Transverse colon (tissue), 4 donors: Measurements from ENCODE around the gene EHBP1.

Experiments used
- CTCF ChIP-seq, 5 experiments: fragments of 200-600 bp in 3 of 5; fragments of 450-650 bp in 2 of 5; sonication (generic) in 3 of 5; IDR thresholded peaks; 1 replicate in 2 of 5; 2 replicates in 3 of 5; pipeline ENCODE4 v1.5.1; 2016 to 2017; ENCODE audit warnings: antibody characterized with exemption in 5 of 5, inconsistent platforms in 3 of 5, mild to moderate bottlenecking in 2 of 5, moderate library complexity in 1 of 5
- POLR2A ChIP-seq: fragments of 450-650 bp; IDR thresholded peaks from one replicate; pipeline ENCODE4 v1.6.1; 2016; ENCODE audit warnings: antibody characterized with exemption, mild to moderate bottlenecking, moderate library complexity
- POLR2AphosphoS5 ChIP-seq, 3 donors: sonication (generic); formaldehyde crosslinking; IDR thresholded peaks; one replicate each; pipeline ENCODE4 v1.6.1; 2016; ENCODE audit warnings: antibody characterized with exemption in 3 of 3

- TF ChIP-seq CTCF (IDR thresholded peaks at IDR 0.05) (peak in 4 of 5 experiments; percentile 34 to 51 (median 48)), POLR2AphosphoS5 (IDR thresholded peaks at IDR 0.05) (no peak), POLR2A (no peak)
Observed at GRCh38 chr2:62705859-62706720, 577 bp downstream of the EHBP1 start.
